GM12875 (cell line): ENCODE data around the gene ERN1.

Experiments used
- H3K4me3 ChIP-seq: one replicate; pipeline ENCODE4 v1.5.1; 2011; ENCODE audit warnings: low read depth, low read length, control low read depth
- CTCF ChIP-seq: IDR thresholded peaks from 2 replicates; pipeline ENCODE4 v1.5.1; 2011; ENCODE audit warnings: low read depth, mild to moderate bottlenecking, control low read depth, inconsistent platforms, low read length, moderate library complexity, borderline replicate concordance; ENCODE audit not compliant: insufficient read depth

ERN1 gene

DNA sequence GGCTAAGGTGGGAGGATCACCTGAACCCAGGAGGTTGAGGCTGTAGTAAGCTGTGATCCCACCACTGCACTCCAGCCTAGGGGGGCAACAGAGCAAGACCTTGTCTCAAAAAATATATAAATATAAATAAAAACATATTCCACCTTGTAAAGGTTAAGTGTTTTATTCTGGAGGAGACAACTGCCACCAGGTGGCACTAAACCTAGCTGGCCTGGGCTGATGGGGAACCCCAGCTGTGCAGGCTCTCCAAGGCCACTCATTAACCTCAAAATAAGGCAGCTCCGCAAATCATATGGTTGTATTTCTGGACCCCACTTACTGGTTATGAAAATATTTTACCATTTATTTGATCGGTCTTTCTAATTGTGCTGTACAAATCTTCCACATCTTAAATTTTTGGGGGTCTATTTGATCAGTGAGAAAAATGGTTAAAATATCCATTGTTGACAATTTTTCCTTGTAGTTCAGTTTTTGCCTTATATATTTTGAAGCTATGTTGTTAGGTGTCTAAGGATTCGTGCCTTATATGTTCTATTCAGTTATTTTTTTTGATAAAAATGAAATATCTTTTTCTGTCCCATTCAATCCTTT, 101.0 kb downstream of the ERN1 start:
- peak; percentile 59; the same call in 1 of the 2 replicates for TF ChIP-seq CTCF
- no peak overlapping the region for H3K4me3 ChIP-seq

DNA sequence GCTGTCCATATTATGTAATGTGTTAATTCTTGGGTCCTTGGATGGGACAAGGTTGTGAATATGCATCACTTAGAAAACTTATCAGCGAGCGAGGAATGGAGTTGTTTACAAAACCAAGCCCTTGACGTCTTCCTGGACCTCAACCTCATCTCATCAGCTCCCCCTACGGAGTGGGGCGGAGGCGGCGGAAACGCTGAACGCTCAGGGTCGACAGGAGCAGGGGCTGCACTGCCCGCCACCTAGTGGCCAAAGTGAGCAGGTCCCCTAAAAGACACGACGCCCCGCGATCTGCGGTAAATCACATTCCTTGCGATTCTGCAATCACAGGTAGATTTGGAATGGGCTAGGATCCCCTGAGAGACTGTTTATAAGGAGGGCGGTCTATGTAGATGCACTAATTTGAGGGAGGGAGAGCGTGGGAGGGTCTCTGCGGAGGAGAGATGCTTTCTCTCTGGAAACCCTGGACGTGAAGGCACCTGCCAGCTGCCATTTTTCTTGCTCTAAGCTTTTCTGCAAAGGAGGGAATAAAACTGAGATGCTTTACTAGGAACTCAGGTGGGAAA, 104.1 kb downstream of the ERN1 start:
- H3K4me3 ChIP-seq, result no peak overlapping the region

GRCh38 chr17:64024781-64025731, 104.9 kb downstream of the ERN1 start:
- no peak overlapping the region for H3K4me3 ChIP-seq

More for the DNA sequence above, 104.1 kb downstream of the ERN1 start:
- TF ChIP-seq CTCF, result peak; percentile 96

GRCh38 chr17:64024215-64024654, 105.7 kb downstream of the ERN1 start:
- no peak overlapping the region for H3K4me3 ChIP-seq
- TF ChIP-seq CTCF, result no peak

More at GRCh38 chr17:64024781-64025731, 104.9 kb downstream of the ERN1 start:
- TF ChIP-seq CTCF, result no peak

DNA sequence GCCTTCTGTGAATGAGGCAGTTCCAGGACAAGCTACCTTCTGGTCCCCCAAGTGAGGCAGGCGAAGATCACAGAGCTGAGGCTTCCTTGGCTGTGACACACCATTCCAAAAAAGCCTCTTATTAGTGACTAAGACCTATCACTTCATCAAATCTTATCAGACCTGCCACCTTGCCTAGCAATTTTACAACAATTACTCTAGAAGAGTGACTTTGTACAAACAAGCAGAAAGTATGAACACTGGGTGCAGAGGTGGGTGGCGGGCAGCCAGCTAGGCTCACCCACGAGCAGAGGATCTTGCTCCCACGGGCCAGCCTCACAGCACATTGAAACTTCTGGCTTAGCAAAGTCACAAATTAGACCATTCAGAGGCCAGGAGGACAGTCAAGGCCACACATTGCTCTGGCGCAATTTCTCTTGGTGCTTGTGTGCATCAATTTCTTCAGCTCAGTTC, 107.3 kb downstream of the ERN1 start:
- H3K4me3 ChIP-seq, result no peak overlapping the region
- no peak for TF ChIP-seq CTCF

GRCh38 chr17:64020056-64020766, 109.7 kb downstream of the ERN1 start, which contains the start of gene ICAM2:
Gene ICAM2, minus strand, starts transcription at chr17:64020633. Its CDS starts 13,942 bp downstream, at chr17:64006691.
- peak; percentile 17; the same call in 1 of the 2 replicates for TF ChIP-seq CTCF
- H3K4me3 ChIP-seq, result peak within 1 kb of the TSS; percentile 52

GRCh38 chr17:64019551-64019961, 110.4 kb downstream of the ERN1 start:
- H3K4me3 ChIP-seq, result peak overlapping the region; percentile 52
